HG03378 (cell line): ENCODE results near the gene GFPT1.
"Not testable (repeated sequence)": the region's sequence is repeated elsewhere in the genome, so short reads cannot be mapped to it uniquely, and the experiment has no call there.

Source experiments
- ATAC-seq: cut with Tn5 transposase; IDR thresholded peaks from one replicate; pipeline ENCODE4 v1.9.1; 2021; ENCODE audit warnings: mild to moderate bottlenecking, moderate library complexity; ENCODE audit not compliant: unreplicated experiment

GFPT1 gene

DNA sequence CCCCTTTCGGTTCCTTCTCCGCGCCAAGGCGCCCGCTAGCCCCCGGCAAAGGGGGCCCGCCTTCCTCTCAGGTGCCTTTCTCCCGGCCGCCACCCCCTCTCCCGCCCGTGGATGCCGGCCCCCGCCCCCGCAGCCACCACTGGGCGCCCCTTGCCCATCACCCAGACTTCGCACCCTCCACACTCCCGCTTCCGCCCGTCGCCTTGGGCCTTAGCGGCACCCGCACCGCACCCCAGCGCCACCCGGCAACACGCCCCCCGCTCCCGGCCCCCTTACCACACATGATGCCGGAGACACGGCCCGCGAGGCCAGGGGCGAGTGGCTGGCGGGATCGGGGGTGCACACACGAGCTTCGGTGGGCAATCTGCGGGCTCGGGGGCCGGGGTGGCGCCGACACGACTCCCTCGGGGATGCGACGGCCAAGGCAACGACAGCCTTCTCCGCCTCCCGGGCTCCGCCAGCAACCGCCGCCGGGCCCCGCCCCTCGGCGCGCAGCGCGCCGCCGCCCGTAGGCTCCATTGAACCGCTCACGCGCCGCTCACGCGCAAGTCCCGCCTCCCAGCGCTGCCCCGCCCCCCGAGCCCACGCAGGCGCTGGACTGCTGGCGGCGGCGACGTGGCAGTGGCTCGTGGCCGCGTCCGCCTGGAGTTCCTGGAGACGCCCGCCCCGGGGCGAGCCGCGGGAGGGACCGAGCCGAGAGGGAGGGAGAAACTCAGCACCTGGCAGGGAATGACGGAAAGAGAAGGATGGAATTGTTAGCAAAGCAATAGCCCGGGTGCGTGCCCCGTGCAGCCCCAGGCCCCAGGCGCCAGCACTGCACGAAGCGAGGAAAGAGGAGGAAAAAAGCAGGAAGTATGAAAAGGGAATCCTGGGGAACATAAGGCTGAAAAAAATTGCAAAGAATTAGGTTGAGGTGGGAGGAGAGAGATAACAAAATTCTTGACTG is at the start of gene GFPT1:
GFPT1 (minus strand) TSS at position 439 of the 946 bp plus-strand sequence; CDS start at position 283, 156 bp downstream.
- peak; percentile 61 for ATAC-seq

DNA sequence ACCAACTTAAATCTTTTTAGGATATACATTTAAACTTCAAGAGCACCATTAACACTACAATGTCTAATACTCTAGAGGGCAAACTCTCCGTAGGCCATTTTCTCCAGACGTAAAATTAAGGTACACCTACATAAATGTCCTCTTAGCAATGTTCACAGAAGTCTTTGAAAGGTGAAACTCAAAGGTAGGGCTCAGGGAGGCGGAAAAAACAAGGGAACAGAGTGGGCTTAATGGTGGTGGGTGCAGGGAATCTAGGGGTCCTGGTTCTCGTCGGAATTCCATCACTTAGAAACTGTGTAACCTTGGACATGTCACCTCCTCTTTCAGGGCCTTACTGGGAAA is 49.5 kb upstream of the GFPT1 start:
- ATAC-seq: no peak

DNA sequence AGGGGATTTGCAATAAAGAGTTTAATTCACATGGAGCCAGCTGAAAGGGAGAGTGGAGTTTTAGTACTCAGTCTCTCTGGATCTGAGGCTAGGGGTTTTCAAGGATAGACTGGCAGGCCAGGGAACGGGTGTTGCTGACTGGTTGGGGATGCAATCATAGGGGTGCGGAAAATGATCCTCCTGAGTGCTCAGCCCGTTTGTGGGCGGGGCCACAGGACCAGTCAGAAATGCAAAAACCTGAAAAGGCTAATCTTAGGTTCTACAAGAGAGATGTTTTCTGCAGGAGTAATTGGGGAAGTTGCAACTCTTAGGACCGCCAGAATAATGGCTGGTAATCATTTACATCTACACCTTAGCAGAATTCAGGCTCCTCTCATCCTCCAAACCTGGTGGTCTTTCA is 47.7 kb upstream of the GFPT1 start:
- ATAC-seq: no peak

DNA sequence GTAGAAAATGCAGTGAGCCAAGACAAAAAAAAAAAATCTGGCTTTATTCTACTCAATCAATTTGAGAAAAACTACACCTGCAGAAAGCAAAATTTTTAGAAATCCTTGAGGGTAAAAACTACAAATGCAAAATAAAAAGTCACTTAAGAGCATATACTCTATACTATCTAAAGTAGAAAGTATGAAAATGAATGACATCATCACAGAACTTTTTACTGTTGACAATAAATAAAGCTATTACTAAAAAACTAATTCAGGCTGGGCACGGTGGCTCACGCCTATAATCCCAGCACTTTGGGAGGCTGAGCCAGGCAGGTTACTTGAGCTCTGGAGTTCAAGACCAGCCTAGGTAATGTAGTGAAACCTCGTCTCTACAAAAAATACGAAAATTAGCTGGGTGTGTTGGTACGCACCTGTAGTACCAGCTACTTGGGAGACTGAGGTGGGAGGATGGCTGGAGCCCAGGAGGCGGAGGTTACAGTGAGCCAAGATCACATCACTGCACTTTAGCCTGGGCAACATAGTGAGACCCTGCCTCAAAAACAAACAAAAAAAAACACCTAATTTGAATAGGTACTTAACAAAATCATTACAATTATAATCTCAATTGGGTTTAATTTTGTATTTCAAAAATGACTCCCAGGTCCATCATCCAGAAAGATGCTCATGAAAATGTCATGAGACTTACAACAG is 42.6 kb upstream of the GFPT1 start:
- no peak for ATAC-seq

DNA sequence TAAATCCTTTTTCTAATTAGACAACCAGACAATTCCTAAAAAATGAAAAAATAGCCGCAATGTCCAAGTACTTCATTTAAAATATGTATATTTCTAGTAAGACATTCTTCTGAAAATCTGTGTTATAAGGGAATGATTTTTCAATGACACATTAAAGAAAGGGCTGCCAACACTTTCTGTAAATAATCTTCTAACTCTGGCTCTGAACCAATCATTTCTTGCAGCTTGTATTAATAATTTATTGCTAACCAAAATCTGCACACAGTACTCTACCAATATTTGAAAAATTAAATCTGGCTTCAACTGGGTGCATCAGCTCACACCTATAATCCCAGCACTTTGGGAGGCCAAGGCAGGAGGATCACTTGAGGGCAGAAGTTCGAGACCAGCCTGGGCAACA is 42.0 kb upstream of the GFPT1 start:
- no peak for ATAC-seq

GRCh38 chr2:69424419-69424818 is 37.4 kb upstream of the GFPT1 start:
- ATAC-seq: no peak

DNA sequence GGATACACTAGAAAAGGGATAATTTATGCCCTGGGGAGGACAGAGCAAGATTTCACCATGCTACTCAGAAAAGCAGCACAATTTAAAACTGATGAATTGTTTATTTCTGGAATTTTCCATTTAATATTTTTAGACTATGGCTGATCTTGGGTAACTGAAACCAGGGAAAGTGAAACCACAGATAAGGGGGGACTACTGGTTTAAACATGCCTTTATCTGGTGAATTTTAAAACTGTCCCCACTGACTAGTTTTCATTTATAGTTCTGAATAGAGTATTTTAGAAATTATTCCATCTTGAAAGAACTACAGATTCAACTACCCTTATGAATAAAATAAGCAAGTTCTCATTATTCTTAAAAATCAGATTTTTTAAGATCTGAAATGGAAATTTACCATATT is 35.2 kb upstream of the GFPT1 start:
- ATAC-seq: no peak

DNA sequence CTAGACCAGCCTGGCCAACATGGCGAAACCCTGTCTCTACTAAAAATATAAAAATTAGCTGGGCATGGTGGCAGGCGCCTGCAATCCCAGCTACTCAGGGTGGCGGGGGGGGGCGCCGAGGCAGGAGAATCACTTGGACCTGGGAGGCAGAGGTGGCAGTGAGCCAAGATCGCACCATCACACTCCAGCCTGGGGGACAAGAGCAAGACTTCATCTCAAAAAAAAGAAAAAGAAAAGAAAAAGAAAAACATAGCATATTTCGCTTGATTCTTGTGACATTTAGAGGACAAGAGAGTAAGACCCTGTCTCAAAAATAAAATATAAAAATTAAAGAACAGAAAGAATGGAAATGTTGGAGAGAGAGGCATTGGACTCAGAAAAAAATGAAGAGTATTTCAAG is 32.1 kb upstream of the GFPT1 start:
- ATAC-seq: not testable (repeated sequence)

DNA sequence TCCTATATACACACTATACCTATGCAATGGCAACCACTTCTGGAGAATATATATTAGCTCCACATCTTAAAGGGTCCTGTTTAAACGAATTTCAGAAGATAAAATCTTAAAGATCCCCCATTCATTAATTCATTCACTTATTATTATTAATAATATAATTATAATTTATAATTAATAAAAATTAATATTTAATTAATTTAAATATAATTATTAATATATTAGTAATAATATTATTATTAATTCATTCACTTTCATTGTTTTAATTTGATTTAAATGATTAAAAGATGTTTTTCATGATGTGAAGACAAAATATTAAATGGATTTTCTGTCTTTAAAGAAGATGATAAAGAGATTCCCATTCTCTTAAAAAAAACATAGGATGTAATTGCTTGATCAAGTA is 29.1 kb upstream of the GFPT1 start:
- no peak for ATAC-seq

DNA sequence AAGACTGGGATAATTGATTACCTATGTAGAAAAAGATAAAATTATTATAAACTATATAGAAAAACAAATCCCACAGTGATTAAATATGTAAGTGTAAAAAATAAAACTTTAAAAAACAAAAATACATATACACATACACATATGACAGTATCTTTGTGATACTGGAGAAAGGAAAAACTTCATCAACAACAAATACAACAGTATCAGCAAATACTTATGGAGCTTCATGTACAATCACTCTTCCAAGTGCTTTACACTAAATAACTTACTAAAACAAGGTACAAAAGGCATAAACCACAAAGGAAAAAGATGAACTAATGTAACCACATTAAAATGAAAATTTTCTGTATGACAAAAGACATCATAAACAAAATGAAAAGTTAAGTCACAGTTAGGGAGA is 24.1 kb upstream of the GFPT1 start:
- no peak for ATAC-seq

DNA sequence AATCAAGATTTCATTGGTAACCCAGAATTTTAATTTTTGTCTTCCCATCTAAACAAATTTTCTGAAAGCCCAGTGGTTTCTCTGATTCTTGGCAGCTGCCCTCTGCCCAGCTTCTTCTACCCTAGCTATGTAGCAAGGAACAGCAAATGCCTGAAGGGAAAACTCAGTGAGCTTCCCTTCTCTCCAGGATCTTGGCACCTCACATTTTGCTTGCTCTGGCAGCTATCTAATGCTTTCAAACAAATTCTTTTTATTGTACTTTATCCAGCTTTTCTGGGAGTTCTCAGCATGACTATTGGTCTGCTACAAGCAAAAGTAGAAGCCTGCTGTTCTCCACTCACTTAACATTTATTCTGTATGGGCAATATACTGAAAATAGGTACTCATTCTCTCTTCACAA is 18.3 kb upstream of the GFPT1 start:
- no peak for ATAC-seq

DNA sequence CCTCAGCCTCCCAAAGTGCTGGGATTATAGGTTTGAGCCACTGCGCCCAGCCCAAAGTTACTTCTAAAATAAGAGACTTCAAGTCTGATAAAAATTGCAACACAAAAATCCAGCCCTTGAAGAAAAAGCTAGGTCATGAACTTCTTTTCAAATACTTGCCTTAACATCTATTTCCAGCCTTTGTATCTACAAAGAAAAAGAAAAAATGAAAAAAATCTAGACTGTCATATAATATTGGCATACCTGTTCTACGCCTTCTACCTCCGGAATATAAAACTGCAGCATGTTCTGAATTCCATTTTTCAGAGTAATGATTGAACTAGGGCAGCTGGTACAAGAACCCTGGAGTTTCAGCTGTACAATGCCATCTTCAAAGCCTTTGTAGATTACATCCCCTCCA is 13.1 kb upstream of the GFPT1 start:
- no peak for ATAC-seq

DNA sequence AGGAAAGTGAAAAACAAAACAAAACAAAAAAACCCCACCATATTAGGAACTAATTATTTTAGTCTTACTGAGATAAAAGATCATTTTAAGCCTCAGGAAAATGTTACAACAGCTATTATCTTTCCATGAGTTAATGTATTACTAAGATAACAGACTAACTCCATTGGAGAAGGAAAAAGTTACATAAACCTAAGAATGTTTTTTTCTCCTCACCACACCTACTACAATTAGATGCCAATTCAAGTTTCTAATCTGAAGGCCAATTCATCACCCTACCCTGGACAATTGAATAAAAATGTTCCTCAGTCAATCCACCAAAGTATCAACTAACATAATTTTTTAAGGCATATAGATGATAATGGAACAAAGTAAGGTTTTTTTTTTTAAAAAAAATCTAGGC is 10.2 kb upstream of the GFPT1 start:
- no peak for ATAC-seq

DNA sequence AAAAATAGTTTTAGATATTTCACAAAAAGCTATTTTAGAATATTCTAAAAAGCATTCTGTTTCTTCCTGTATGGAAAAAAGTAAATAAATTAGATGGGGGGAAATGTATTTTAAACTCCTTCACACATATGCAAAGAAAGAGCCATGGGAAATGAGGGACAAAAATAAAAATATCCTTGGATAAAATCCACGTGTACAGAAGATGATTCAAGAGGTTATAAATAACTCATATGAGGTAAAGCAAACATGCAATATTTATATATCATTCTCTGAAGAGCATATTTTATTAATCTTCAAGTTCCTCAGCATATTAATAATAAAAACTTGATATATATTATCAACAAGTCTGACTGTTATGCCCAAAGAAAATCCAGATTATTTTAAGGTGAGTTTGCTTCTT is 8.8 kb upstream of the GFPT1 start:
- no peak for ATAC-seq

DNA sequence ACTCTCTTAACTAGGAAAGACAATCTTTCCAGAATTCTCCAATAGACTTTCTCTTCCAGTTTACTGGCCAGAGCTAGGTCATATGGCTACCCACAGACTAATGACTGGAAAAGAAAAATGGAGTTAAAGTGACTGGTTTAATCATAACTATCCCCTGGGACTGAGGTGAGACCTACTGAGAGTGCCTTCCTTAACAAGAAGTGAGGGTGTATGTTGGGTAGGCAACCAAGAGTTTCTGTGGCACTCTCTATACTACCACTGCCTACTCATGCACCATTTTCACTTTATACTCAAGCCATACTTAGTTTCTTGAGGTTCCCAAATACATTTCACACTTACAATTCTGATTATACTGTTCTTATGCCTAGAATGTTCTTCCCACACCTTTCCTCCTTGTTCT is 6.9 kb upstream of the GFPT1 start:
- no peak for ATAC-seq

GRCh38 chr2:69390471-69390870 is 3.4 kb upstream of the GFPT1 start:
- ATAC-seq: no peak

- no peak for ATAC-seq
These were observed 3.0 kb upstream of the GFPT1 start for GRCh38 chr2:69390001-69390400.

DNA sequence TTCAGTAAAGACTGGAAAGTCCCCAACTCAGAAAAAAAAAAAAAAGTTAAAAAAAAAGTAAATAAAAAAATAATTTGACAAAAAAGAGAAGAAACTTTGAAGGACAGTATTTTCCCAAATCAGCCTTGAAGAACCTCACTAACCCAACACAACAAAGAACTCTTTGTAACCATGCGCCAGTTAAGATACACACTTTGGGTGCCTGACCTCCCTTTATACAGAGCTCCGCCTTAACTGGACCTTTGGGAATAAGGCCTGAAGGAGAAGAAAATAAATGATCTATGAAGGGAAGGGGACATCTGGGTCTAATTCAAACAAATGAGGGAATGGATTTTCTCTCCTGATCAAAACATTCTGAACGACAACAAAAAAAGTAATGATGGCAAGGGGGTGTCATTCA is 2.2 kb upstream of the GFPT1 start:
- ATAC-seq: no peak

DNA sequence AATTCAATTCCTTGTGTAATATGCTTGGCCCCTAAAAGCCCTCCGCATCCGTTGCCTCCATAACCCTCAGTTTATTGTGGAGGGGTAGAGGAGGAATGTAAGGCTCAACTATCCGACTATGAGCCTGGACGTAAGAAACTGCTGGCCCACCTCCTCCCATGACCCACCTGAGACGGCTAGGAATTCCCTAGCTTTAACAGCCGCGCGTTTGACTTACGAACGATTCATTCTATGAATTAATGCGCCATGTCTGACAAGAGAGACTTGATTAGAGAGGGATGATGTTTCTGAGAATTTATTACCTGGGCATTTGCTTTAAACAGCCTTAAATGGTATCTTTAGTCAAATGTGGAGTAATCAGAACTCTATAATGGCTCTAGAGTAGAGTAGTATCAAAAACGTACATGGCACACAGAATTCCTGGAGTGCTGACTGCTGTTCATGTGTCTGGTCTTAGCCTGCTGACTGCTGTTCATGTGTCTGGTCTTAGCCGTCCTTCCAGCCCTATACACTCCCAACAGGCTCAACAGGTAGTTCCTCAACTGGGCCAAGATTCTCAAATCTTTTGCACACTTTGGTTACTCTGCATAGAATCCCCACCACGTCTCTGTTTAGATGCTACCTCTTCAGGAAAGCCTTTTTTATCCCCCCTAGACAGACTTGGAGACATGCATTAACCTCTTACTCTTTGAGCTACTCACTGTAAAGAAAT is 899 bp upstream of the GFPT1 start:
- no peak for ATAC-seq

DNA sequence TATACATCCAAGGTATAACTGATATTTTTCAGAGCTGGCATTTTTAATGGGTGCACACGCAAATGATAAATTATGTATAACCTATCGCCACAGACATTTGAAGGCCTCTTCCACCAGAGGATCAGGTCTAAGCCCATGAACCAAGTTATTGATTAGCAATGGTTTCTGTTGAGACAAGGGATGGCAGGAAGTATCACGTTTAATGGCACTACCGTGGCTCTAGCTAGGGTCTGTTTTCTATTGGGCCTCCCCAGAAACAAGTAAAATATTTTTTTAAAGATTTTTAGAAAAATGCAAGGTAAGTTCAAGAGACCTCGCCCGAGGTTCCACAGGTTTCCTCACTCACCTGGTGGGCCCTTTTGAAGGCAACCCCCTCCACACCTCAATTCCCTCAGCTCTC is 667 bp downstream of the GFPT1 start:
- peak; percentile 28 for ATAC-seq

GRCh38 chr2:69385443-69386151 is 1.4 kb downstream of the GFPT1 start:
- ATAC-seq: no peak
